Spleen (tissue), 11 donors: ENCODE data around the gene LRIT2. TPM values are rescaled to one million over a fixed set of nuclear protein-coding genes. Genes with fewer than 3 reads are reported as not detected.

ENCODE experiments used
- DNase-seq: peaks from one replicate; pipeline ENCODE4 v3.0.0-alpha.2; 2020
- H3K27ac ChIP-seq, 8 donors: fragments of 200-600 bp; sonication (generic) in 7 of 8; 1 replicate in 4 of 8; 2 replicates in 4 of 8; pipeline versions ENCODE4 v1.5.0 to v1.8.0; 2016 to 2021; ENCODE audit warnings: inconsistent platforms in 4 of 8, mild to moderate bottlenecking in 4 of 8, moderate library complexity in 1 of 8
- H3K27me3 ChIP-seq, 7 donors: fragments of 200-600 bp; sonication (generic) in 6 of 7; replicated peaks in 1 of 7; 1 replicate in 4 of 7; 2 replicates in 3 of 7; pipeline versions ENCODE4 v1.5.0 to v1.8.0; 2016 to 2021; ENCODE audit warnings: inconsistent platforms in 3 of 7, mild to moderate bottlenecking in 1 of 7
- H3K36me3 ChIP-seq, 6 donors: fragments of 200-600 bp; sonication (generic) in 5 of 6; 1 replicate in 4 of 6; 2 replicates in 2 of 6; pipeline versions ENCODE4 v1.5.0 to v1.8.0; 2016 to 2021; ENCODE audit warnings: inconsistent platforms in 2 of 6
- H3K4me1 ChIP-seq, 6 donors: fragments of 200-600 bp; sonication (generic) in 5 of 6; 1 replicate in 3 of 6; 2 replicates in 3 of 6; pipeline versions ENCODE4 v1.5.0 to v1.8.0; 2016 to 2021; ENCODE audit warnings: inconsistent platforms in 3 of 6
- H3K4me3 ChIP-seq, 8 donors: fragments of 200-600 bp; sonication (generic) in 7 of 8; 1 replicate in 4 of 8; 2 replicates in 4 of 8; pipeline versions ENCODE4 v1.5.0 to v1.8.0; 2016 to 2021; ENCODE audit warnings: inconsistent platforms in 4 of 8, mild to moderate bottlenecking in 4 of 8, moderate library complexity in 2 of 8
- H3K9me3 ChIP-seq, 8 donors: fragments of 200-600 bp; sonication (generic) in 7 of 8; 1 replicate in 4 of 8; 2 replicates in 4 of 8; pipeline versions ENCODE4 v1.5.0 to v1.8.0; 2016 to 2021; ENCODE audit warnings: inconsistent platforms in 4 of 8
- POLR2A ChIP-seq, 3 donors: fragments of 450-650 bp; IDR thresholded peaks; one replicate each; pipeline ENCODE4 v1.5.1; 2017; ENCODE audit warnings: antibody characterized with exemption in 3 of 3, mild to moderate bottlenecking in 1 of 3
- POLR2AphosphoS5 ChIP-seq, 3 donors: sonication (generic); formaldehyde crosslinking; IDR thresholded peaks; one replicate each; pipeline ENCODE4 v1.5.1; 2017; ENCODE audit warnings: antibody characterized with exemption in 3 of 3
- WGBS, 5 donors: extraction: QIAGEN DNeasy Blood & Tissue Kit in 3 of 5; methylation state at CpG; one replicate each; pipeline versions ENCODE4 v1.1.5 to v1.1.7; 2013 to 2018; 5-methylcytosine and 5-hydroxymethylcytosine counted together
- intact Hi-C: fragments of 100-400 bp; cut with DNase I; formaldehyde crosslinking; loops from one replicate; pipeline ENCODE4 v1.15.0; 2023; ENCODE audit warnings: low total_unique reads
- polyA plus RNA-seq, 3 donors: library from polyadenylated mRNA; stranded (reverse); fragments of 200-250 nt; gene quantifications; one replicate each; pipeline ENCODE4 v1.2.1, GENCODE V29; 2013
- total RNA-seq, 7 donors: library from RNA; depleted of rRNA in 3 of 7; stranded (reverse); fragments of >200 nt in 3 of 7; fragmentation: NEBNext Ultra II Directional in 4 of 7; extraction: Animal tissue kit (Norgen Biotek cat#: 25700) in 4 of 7; gene quantifications; one replicate each; pipeline versions ENCODE4 v1.1.0 to v1.2.1, GENCODE V29; 2016 to 2021
- TF ChIP-seq, protein P1 (sequence below), 11 experiments: fragments of 200-600 bp in 7 of 11; fragments of 450-650 bp in 4 of 11; sonication (generic) in 4 of 11; IDR thresholded peaks in 8 of 11; conservative IDR thresholded peaks in 3 of 11; 1 replicate in 7 of 11; 2 replicates in 4 of 11; pipeline versions ENCODE4 v1.4.0 to v1.8.0; 2016 to 2021; ENCODE audit warnings: antibody characterized with exemption in 11 of 11, inconsistent platforms in 4 of 11, mild to moderate bottlenecking in 1 of 11
- donor health status: healthy with polysubstance abuse.
- donor health status: DM: no; HTN: no; CAD: no; lungs with moderate emphysema.
- donor health status: DM: no; HTN: no; CAD: no.
- donor health status: Bipolar disorder and iron deficiency.
- donor health status: healthy.
- donor health status: DM: no; HTN: no; CAD: no.
- donor health status: DM: yes; HTN: yes; CAD: no.

Gene LRIT2
- total and polyA plus RNA-seq, 10 donors = not detected

GRCh38 chr10:84204610-84205009, 20.7 kb downstream of the LRIT2 start:
- H3K27me3 ChIP-seq = peaks cover 0 to 5% (median 0%) of the 10 kb centered on the region in 7 donors
- TF ChIP-seq, protein P1, sequence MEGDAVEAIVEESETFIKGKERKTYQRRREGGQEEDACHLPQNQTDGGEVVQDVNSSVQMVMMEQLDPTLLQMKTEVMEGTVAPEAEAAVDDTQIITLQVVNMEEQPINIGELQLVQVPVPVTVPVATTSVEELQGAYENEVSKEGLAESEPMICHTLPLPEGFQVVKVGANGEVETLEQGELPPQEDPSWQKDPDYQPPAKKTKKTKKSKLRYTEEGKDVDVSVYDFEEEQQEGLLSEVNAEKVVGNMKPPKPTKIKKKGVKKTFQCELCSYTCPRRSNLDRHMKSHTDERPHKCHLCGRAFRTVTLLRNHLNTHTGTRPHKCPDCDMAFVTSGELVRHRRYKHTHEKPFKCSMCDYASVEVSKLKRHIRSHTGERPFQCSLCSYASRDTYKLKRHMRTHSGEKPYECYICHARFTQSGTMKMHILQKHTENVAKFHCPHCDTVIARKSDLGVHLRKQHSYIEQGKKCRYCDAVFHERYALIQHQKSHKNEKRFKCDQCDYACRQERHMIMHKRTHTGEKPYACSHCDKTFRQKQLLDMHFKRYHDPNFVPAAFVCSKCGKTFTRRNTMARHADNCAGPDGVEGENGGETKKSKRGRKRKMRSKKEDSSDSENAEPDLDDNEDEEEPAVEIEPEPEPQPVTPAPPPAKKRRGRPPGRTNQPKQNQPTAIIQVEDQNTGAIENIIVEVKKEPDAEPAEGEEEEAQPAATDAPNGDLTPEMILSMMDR (IDR thresholded peaks at IDR 0.05 in 8 of 11, conservative IDR thresholded peaks at IDR 0.05 in 3 of 11) = no peak
- no peak for TF ChIP-seq POLR2A (IDR thresholded peaks at IDR 0.05)
- no peak for TF ChIP-seq POLR2AphosphoS5 (IDR thresholded peaks at IDR 0.05)
- H3K4me3 ChIP-seq = no peak overlapping the region
- peak; percentile 53 for DNase-seq
- no peak overlapping the region for H3K27ac ChIP-seq
- H3K4me1 ChIP-seq = peaks cover 0 to 7% (median 0%) of the 10 kb centered on the region in 6 donors
- 89 to 95% (median 91%) methylated on average over 4 of the region's 4 CpGs for WGBS, 5 donors
- H3K36me3 ChIP-seq = no peaks in the 10 kb centered on the region
- H3K9me3 ChIP-seq = no peaks in the 10 kb centered on the region
- intact Hi-C loops = no loop called here

- Histone ChIP-seq H3K27me3 (peaks cover 0 to 5% (median 0%) of the 10 kb centered on the region in 7 donors), H3K4me1 (peaks cover 0 to 7% (median 0%) of the 10 kb centered on the region in 6 donors), H3K9me3 (no peaks in the 10 kb centered on the region), H3K27ac (no peak overlapping the region), H3K36me3 (no peaks in the 10 kb centered on the region), H3K4me3 (no peak overlapping the region)
- no peak for TF ChIP-seq POLR2AphosphoS5 (IDR thresholded peaks at IDR 0.05)
- TF ChIP-seq, protein P1 (IDR thresholded peaks at IDR 0.05 in 8 of 11, conservative IDR thresholded peaks at IDR 0.05 in 3 of 11) = peak in 6 of 11 experiments; percentile 8 to 37 (median 22)
- WGBS, 5 donors = 76 to 94% (median 83%) methylated on average over 1 to 4 of the region's 4 CpGs
- DNase-seq = peak; percentile 61
- intact Hi-C loops = no loop called here
Measured at GRCh38 chr10:84204122-84204521, 21.2 kb downstream of the LRIT2 start.

- intact Hi-C loops = no loop called here
- Histone ChIP-seq H3K27ac (no peak overlapping the region), H3K4me3 (no peak overlapping the region), H3K36me3 (no peaks in the 10 kb centered on the region), H3K27me3 (peaks cover 0 to 5% (median 0%) of the 10 kb centered on the region in 7 donors), H3K9me3 (no peaks in the 10 kb centered on the region), H3K4me1 (peaks cover 0 to 9% (median 0%) of the 10 kb centered on the region in 6 donors)
- DNase-seq = peak; percentile 60
- 86 to 96% (median 90%) methylated on average over 4 to 5 of the region's 5 CpGs for WGBS, 5 donors
- no peak for TF ChIP-seq POLR2AphosphoS5 (IDR thresholded peaks at IDR 0.05)
- TF ChIP-seq POLR2A (IDR thresholded peaks at IDR 0.05) = no peak
- TF ChIP-seq, protein P1 (IDR thresholded peaks at IDR 0.05 in 8 of 11, conservative IDR thresholded peaks at IDR 0.05 in 3 of 11) = no peak
Measured at GRCh38 chr10:84202349-84202748, 23.0 kb downstream of the LRIT2 start.

- H3K36me3 ChIP-seq = no peaks in the 10 kb centered on the region
- peak overlapping the region in 5 of 8 donors; percentile 24 to 75 (median 45) for H3K27ac ChIP-seq
- peaks cover 0 to 14% (median 0%) of the 10 kb centered on the region in 6 donors for H3K4me1 ChIP-seq
- H3K4me3 ChIP-seq = no peak overlapping the region
- intact Hi-C loops = no loop called here
- H3K9me3 ChIP-seq = no peaks in the 10 kb centered on the region
- 89 to 96% (median 93%) methylated on average over 11 of the region's 11 CpGs for WGBS, 5 donors
- peak; percentile 56 for DNase-seq
- peaks cover 0 to 12% (median 0%) of the 10 kb centered on the region in 7 donors for H3K27me3 ChIP-seq
- TF ChIP-seq POLR2AphosphoS5 (IDR thresholded peaks at IDR 0.05) (no peak), POLR2A (IDR thresholded peaks at IDR 0.05) (no peak)
- TF ChIP-seq, protein P1 (IDR thresholded peaks at IDR 0.05 in 8 of 11, conservative IDR thresholded peaks at IDR 0.05 in 3 of 11) = no peak
Measured at GRCh38 chr10:84201682-84202081, 23.7 kb downstream of the LRIT2 start.
